ENCODE data around the gene CHD5. TPM values are rescaled to one million over a fixed set of nuclear protein-coding genes. Genes with fewer than 3 reads are reported as not detected.

The CHD5 gene
- total RNA-seq, 2 donors from 2014 or later = under 0.01 to 2.1 TPM

- DNase-seq (peak in 1 of 4 donors; percentile 2), ATAC-seq (no peak)
- Histone ChIP-seq H3K4me1 (peaks cover 5% of the 10 kb centered on the region), H3K27me3 (no peaks in the 10 kb centered on the region), H3K27ac (no peak overlapping the region), H3K36me3 (replicated peaks in 1 of 2; ENCODE audit: insufficient read depth in 1 of 2, low read depth in 2 of 2) (no peaks in the 10 kb centered on the region), H3K4me3 (no peak overlapping the region), H3K9me3 (no peaks in the 10 kb centered on the region)
- intact Hi-C loops (cut with DNase I) = no loop called here
- TF ChIP-seq CTCF (IDR thresholded peaks at IDR 0.05) = no peak
- TF ChIP-seq POLR2A (IDR thresholded peaks at IDR 0.05) = no peak
- WGBS, 2 donors = 65 to 72% methylated on average over 6 to 7 of the region's 7 CpGs
Measured at GRCh38 chr1:6130596-6130995, 49.5 kb downstream of the CHD5 start.

- intact Hi-C loops (cut with DNase I) = no loop called here
- TF ChIP-seq CTCF (IDR thresholded peaks at IDR 0.05) (no peak), POLR2A (IDR thresholded peaks at IDR 0.05) (no peak)
- DNase-seq (peak in 1 of 4 donors; percentile 7), ATAC-seq (no peak)
- Histone ChIP-seq H3K27me3 (no peaks in the 10 kb centered on the region), H3K36me3 (replicated peaks in 1 of 2; ENCODE audit: insufficient read depth in 1 of 2, low read depth in 2 of 2) (no peaks in the 10 kb centered on the region), H3K4me1 (peaks cover 5% of the 10 kb centered on the region), H3K4me3 (no peak overlapping the region), H3K9me3 (no peaks in the 10 kb centered on the region), H3K27ac (no peak overlapping the region)
- 69 to 70% methylated on average over 9 to 11 of the region's 11 CpGs for WGBS, 2 donors
Measured at GRCh38 chr1:6130036-6130435, 50.1 kb downstream of the CHD5 start.

GRCh38 chr1:6129313-6129712 is 50.8 kb downstream of the CHD5 start:
- intact Hi-C loops (cut with DNase I) = no loop called here
- no peaks in the 10 kb centered on the region for H3K27me3 ChIP-seq
- WGBS, 2 donors = 65 to 72% methylated on average over 5 to 9 of the region's 9 CpGs
- DNase-seq (peak in 1 of 4 donors; percentile 3), ATAC-seq (no peak)
- no peaks in the 10 kb centered on the region for H3K36me3 ChIP-seq (replicated peaks in 1 of 2; ENCODE audit: insufficient read depth in 1 of 2, low read depth in 2 of 2)
- H3K4me1 ChIP-seq = peaks cover 5% of the 10 kb centered on the region
- H3K9me3 ChIP-seq = no peaks in the 10 kb centered on the region
- TF ChIP-seq CTCF (IDR thresholded peaks at IDR 0.05) (no peak), POLR2A (IDR thresholded peaks at IDR 0.05) (no peak)
- H3K27ac ChIP-seq = no peak overlapping the region
- H3K4me3 ChIP-seq = no peak overlapping the region

- DNase-seq (peak in 1 of 4 donors; percentile 9), ATAC-seq (no peak)
- 84 to 92% methylated on average over 14 to 30 of the region's 34 CpGs for WGBS, 2 donors
Measured at GRCh38 chr1:6128276-6129081, 51.6 kb downstream of the CHD5 start.

More at GRCh38 chr1:6128276-6129081, 51.6 kb downstream of the CHD5 start:
- Histone ChIP-seq H3K4me3 (no peak overlapping the region), H3K36me3 (replicated peaks in 1 of 2; ENCODE audit: insufficient read depth in 1 of 2, low read depth in 2 of 2) (no peaks in the 10 kb centered on the region), H3K27ac (no peak overlapping the region), H3K4me1 (peaks cover 5% of the 10 kb centered on the region), H3K9me3 (no peaks in the 10 kb centered on the region), H3K27me3 (no peaks in the 10 kb centered on the region)
- intact Hi-C loops (cut with DNase I) = no loop called here
- no peak for TF ChIP-seq POLR2A (IDR thresholded peaks at IDR 0.05)
- TF ChIP-seq CTCF (IDR thresholded peaks at IDR 0.05) = no peak
